ENCODE measurements around the gene SOAT1. TPM values are rescaled to one million over a fixed set of nuclear protein-coding genes. Genes with fewer than 3 reads are reported as not detected.

Gene SOAT1
- total and polyA plus RNA-seq, 2 of the 4 experiments (the other 2 are of a cell fraction): 19.5 to 19.8 TPM

- H4K5ac ChIP-seq (ENCODE audit: low read depth, low read length): no peak overlapping the region
- H2AFZ ChIP-seq (replicated peaks; ENCODE audit: low read length, poor library complexity): no peak overlapping the region
- DNase-seq: no peak
- no peak overlapping the region for H3K4ac ChIP-seq (ENCODE audit: low read depth, low read length)
- peaks cover 3% of the 10 kb centered on the region; the same call in 1 of the 2 replicates for H4K20me1 ChIP-seq (ENCODE audit: insufficient read depth, low read length)
- H2AK5ac ChIP-seq (ENCODE audit: low read depth, low read length): no peak overlapping the region
- H3K56ac ChIP-seq (ENCODE audit: extremely low read depth, insufficient read depth, low read length): no peak overlapping the region
- H3K9me1 ChIP-seq (ENCODE audit: insufficient read depth, low read length): no peaks in the 10 kb centered on the region
- no peak overlapping the region for H2AK9ac ChIP-seq (replicated peaks; ENCODE audit: low read depth, low read length, poor library complexity)
- BruUV-seq (replicated peaks): no TSS peak
- H3K27me3 ChIP-seq (ENCODE audit: control insufficient read depth, insufficient read depth, low read length): no peaks in the 10 kb centered on the region
- no peak for TF ChIP-seq NFE2L2 (IDR thresholded peaks at IDR 0.05; ENCODE audit: low read depth, low read length)
- TF ChIP-seq CHD1 (IDR thresholded peaks at IDR 0.05; ENCODE audit: low read depth, low read length): no peak
- no peak for TF ChIP-seq CTCF (conservative IDR thresholded peaks at IDR 0.05; ENCODE audit: low read depth, low read length)
- no peak for TF ChIP-seq SMC3 (IDR thresholded peaks at IDR 0.05; ENCODE audit: low read depth, low read length)
- no peak for TF ChIP-seq RFX5 (IDR thresholded peaks at IDR 0.05; ENCODE audit: low read depth, low read length)
- TF ChIP-seq CEBPB (IDR thresholded peaks at IDR 0.05; ENCODE audit: low read depth, low read length): no peak
- TF ChIP-seq MAFK (IDR thresholded peaks at IDR 0.05; ENCODE audit: low read depth, low read length): no peak
- TF ChIP-seq, protein P1, sequence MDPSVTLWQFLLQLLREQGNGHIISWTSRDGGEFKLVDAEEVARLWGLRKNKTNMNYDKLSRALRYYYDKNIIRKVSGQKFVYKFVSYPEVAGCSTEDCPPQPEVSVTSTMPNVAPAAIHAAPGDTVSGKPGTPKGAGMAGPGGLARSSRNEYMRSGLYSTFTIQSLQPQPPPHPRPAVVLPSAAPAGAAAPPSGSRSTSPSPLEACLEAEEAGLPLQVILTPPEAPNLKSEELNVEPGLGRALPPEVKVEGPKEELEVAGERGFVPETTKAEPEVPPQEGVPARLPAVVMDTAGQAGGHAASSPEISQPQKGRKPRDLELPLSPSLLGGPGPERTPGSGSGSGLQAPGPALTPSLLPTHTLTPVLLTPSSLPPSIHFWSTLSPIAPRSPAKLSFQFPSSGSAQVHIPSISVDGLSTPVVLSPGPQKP (IDR thresholded peaks at IDR 0.05; ENCODE audit: borderline replicate concordance, low read depth, low read length): no peak
- no peak for TF ChIP-seq BHLHE40 (IDR thresholded peaks at IDR 0.05; ENCODE audit: low read depth, low read length)
- no peak for TF ChIP-seq USF2 (IDR thresholded peaks at IDR 0.05; ENCODE audit: low read depth, low read length)
- no peak for TF ChIP-seq MXI1 (IDR thresholded peaks at IDR 0.05; ENCODE audit: borderline replicate concordance, low read depth, low read length)
- H3K14ac ChIP-seq (replicated peaks; ENCODE audit: low read depth, low read length): no peak overlapping the region
- H3K18ac ChIP-seq (ENCODE audit: low read depth, low read length): no peak overlapping the region
- intact Hi-C loops (cut with micrococcal nuclease) (no loop called here), in situ Hi-C loops (cut with MboI; ENCODE audit: low sequenced_read_pairs) (no loop called here), dilution Hi-C loops (cut with HindIII; ENCODE audit: low sequenced_read_pairs, unreplicated experiment) (no loop called here)
- peaks cover 18 to 39% of the 10 kb centered on the region in 2 experiments for H3K79me1 ChIP-seq (ENCODE audit: low read depth in 1 of 2, low read length in 2 of 2)
- H4K91ac ChIP-seq (ENCODE audit: insufficient read depth, low read depth, low read length): no peak overlapping the region
- peaks cover 11% of the 10 kb centered on the region; the same call in 1 of the 2 replicates for H3K36me3 ChIP-seq (ENCODE audit: control insufficient read depth, insufficient read depth, low read length)
- 100% methylated on average over 2 of the region's 5 CpGs; no CpG with 5 or more reads in 1 of the 2 experiments for WGBS, 2 experiments (ENCODE audit: extremely low coverage in 2 of 2, insufficient read length in 1 of 2)
- H3K9me3 ChIP-seq (ENCODE audit: control insufficient read depth, insufficient read depth, low read length): peaks cover 5% of the 10 kb centered on the region; the same call in 1 of the 2 replicates
- 0 out of 2 replicates have a peak, but pooled peaks cover 2% of the 10 kb centered on the region for H3K4me1 ChIP-seq (ENCODE audit: control insufficient read depth, insufficient read depth, low read length)
- no peak overlapping the region for H3K4me2 ChIP-seq (ENCODE audit: low read depth, low read length)
- H2BK120ac ChIP-seq (ENCODE audit: low read depth, low read length): no peak overlapping the region
- POLR2A ChIA-PET (ENCODE audit: unreplicated experiment): no interaction called here
- no peak overlapping the region for H2BK5ac ChIP-seq (ENCODE audit: low read depth, low read length, poor library complexity, severe bottlenecking)
- no peak overlapping the region for H4K8ac ChIP-seq (ENCODE audit: low read depth in 2 of 2, low read length in 2 of 2)
- H3K9ac ChIP-seq (ENCODE audit: low read depth, low read length): no peak overlapping the region
- H2BK20ac ChIP-seq (ENCODE audit: low read depth, low read length): no peak overlapping the region
- no peak for ATAC-seq (ENCODE audit: low read depth)
- peak overlapping the region; percentile 14; the same call in 1 of the 2 replicates for H3K23ac ChIP-seq (ENCODE audit: low read depth, low read length)
- H3K4me3 ChIP-seq (ENCODE audit: insufficient read depth, low read depth, low read length): no peak overlapping the region
- CTCF ChIA-PET: no interaction called here
- no peak overlapping the region for H2BK15ac ChIP-seq (ENCODE audit: low read depth, low read length)
- H3K27ac ChIP-seq (ENCODE audit: insufficient read depth, low read length): no peak overlapping the region
Measured at GRCh38 chr1:179321533-179322216, 28.1 kb downstream of the SOAT1 start.
